Upper lobe of right lung (tissue), 1 donor: ENCODE data around the gene TESK2. TPM values are rescaled to one million over a fixed set of nuclear protein-coding genes. Genes with fewer than 3 reads are reported as not detected.

ENCODE experiments used
- ATAC-seq: fragments of 200-7000 bp; cut with Tn5 transposase; one replicate; pipeline ENCODE4 v1.9.1; 2020; ENCODE audit warnings: mild to moderate bottlenecking, moderate library complexity
- DNase-seq: peaks from one replicate; pipeline ENCODE4 v3.0.0-alpha.2; 2020
- H3K27ac ChIP-seq: fragments of 200-600 bp; one replicate; pipeline ENCODE4 v1.8.0; 2022
- H3K27me3 ChIP-seq: fragments of 200-600 bp; one replicate; pipeline ENCODE4 v1.8.0; 2022; ENCODE audit warnings: mild to moderate bottlenecking
- H3K36me3 ChIP-seq: fragments of 200-600 bp; one replicate; pipeline ENCODE4 v1.8.0; 2022
- H3K4me1 ChIP-seq: fragments of 200-600 bp; one replicate; pipeline ENCODE4 v1.8.0; 2022
- H3K4me3 ChIP-seq: fragments of 200-600 bp; one replicate; pipeline ENCODE4 v1.8.0; 2022; ENCODE audit warnings: mild to moderate bottlenecking
- H3K9me3 ChIP-seq: fragments of 200-600 bp; one replicate; pipeline ENCODE4 v1.8.0; 2022
- CTCF ChIP-seq: fragments of 200-600 bp; IDR thresholded peaks from one replicate; pipeline ENCODE4 v1.8.0; 2022; ENCODE audit warnings: antibody characterized with exemption
- intact Hi-C: fragments of 100-400 bp; cut with DNase I; formaldehyde crosslinking; loops from one replicate; pipeline ENCODE4 v1.11.0; 2022
- total RNA-seq: library from RNA; stranded (reverse); fragmentation: NEBNext Ultra II Directional; extraction: Animal tissue kit (Norgen Biotek cat#: 25700); gene quantifications from one replicate; pipeline ENCODE4 v1.2.1, GENCODE V29; 2021
- donor health status: DM: no; HTN: yes; CAD: no; lungs with severe emphysema.

Gene TESK2
- total RNA-seq, 1 donor from 2014 or later: 8.4 TPM

GRCh38 chr1:45421935-45422334 is 69.0 kb downstream of the TESK2 start:
- Histone ChIP-seq H3K4me1 (no peaks in the 10 kb centered on the region), H3K9me3 (no peaks in the 10 kb centered on the region), H3K27me3 (no peaks in the 10 kb centered on the region), H3K36me3 (no peaks in the 10 kb centered on the region), H3K4me3 (no peak overlapping the region), H3K27ac (no peak overlapping the region)
- DNase-seq: no peak
- ATAC-seq: no peak
- intact Hi-C loops: no loop called here
- TF ChIP-seq CTCF: no peak

GRCh38 chr1:45414746-45415145 is 76.2 kb downstream of the TESK2 start:
- H3K27ac ChIP-seq: no peak overlapping the region
- no peak overlapping the region for H3K4me3 ChIP-seq
- H3K9me3 ChIP-seq: no peaks in the 10 kb centered on the region
- TF ChIP-seq CTCF: no peak
- intact Hi-C loops: no loop called here
- H3K4me1 ChIP-seq: peaks cover 5% of the 10 kb centered on the region
- no peaks in the 10 kb centered on the region for H3K36me3 ChIP-seq
- H3K27me3 ChIP-seq: no peaks in the 10 kb centered on the region
- DNase-seq (no peak), ATAC-seq (no peak)

GRCh38 chr1:45412899-45413298 is 78.1 kb downstream of the TESK2 start:
- peaks cover 5% of the 10 kb centered on the region for H3K4me1 ChIP-seq
- no peak for TF ChIP-seq CTCF
- H3K27ac ChIP-seq: no peak overlapping the region
- no peaks in the 10 kb centered on the region for H3K27me3 ChIP-seq
- no peak overlapping the region for H3K4me3 ChIP-seq
- intact Hi-C loops: no loop called here
- no peaks in the 10 kb centered on the region for H3K36me3 ChIP-seq
- DNase-seq (no peak), ATAC-seq (peak; percentile 37)
- no peaks in the 10 kb centered on the region for H3K9me3 ChIP-seq

- intact Hi-C loops: no loop called here
- no peak for ATAC-seq
- no peaks in the 10 kb centered on the region for H3K27me3 ChIP-seq
Observed at GRCh38 chr1:45411510-45411899, 79.5 kb downstream of the TESK2 start.

GRCh38 chr1:45410850-45411509 is 80.0 kb downstream of the TESK2 start:
- Histone ChIP-seq H3K4me1 (peaks cover 5% of the 10 kb centered on the region), H3K27me3 (no peaks in the 10 kb centered on the region), H3K4me3 (no peak overlapping the region), H3K27ac (no peak overlapping the region), H3K36me3 (no peaks in the 10 kb centered on the region), H3K9me3 (no peaks in the 10 kb centered on the region)
- intact Hi-C loops: no loop called here
- no peak for TF ChIP-seq CTCF
- ATAC-seq (peak; percentile 43), DNase-seq (no peak)

More at GRCh38 chr1:45411510-45411899, 79.5 kb downstream of the TESK2 start:
- H3K4me3 ChIP-seq: no peak overlapping the region
- no peaks in the 10 kb centered on the region for H3K9me3 ChIP-seq
- no peak for DNase-seq
- no peak overlapping the region for H3K27ac ChIP-seq
- no peaks in the 10 kb centered on the region for H3K36me3 ChIP-seq
- peaks cover 5% of the 10 kb centered on the region for H3K4me1 ChIP-seq
- TF ChIP-seq CTCF: no peak

- H3K4me1 ChIP-seq: peaks cover 5% of the 10 kb centered on the region
- no peaks in the 10 kb centered on the region for H3K9me3 ChIP-seq
- intact Hi-C loops: no loop called here
- no peak for TF ChIP-seq CTCF
- ATAC-seq (peak; percentile 54), DNase-seq (no peak)
- no peaks in the 10 kb centered on the region for H3K27me3 ChIP-seq
- no peaks in the 10 kb centered on the region for H3K36me3 ChIP-seq
- H3K4me3 ChIP-seq: no peak overlapping the region
- H3K27ac ChIP-seq: no peak overlapping the region
Observed at GRCh38 chr1:45409276-45409675, 81.7 kb downstream of the TESK2 start.
